D341Med (cell line): ENCODE results near the gene MIF.
A peak's percentile ranks its signal among the peaks of the same experiment; 100 is the strongest.
"Not testable (repeated sequence)": the region's sequence is repeated elsewhere in the genome, so short reads cannot be mapped to it uniquely, and the experiment has no call there.

Experiments used
- DNase-seq: peaks from one replicate; pipeline ENCODE4 v3.0.0; 2012; ENCODE audit warnings: low spot score

Gene MIF

DNA sequence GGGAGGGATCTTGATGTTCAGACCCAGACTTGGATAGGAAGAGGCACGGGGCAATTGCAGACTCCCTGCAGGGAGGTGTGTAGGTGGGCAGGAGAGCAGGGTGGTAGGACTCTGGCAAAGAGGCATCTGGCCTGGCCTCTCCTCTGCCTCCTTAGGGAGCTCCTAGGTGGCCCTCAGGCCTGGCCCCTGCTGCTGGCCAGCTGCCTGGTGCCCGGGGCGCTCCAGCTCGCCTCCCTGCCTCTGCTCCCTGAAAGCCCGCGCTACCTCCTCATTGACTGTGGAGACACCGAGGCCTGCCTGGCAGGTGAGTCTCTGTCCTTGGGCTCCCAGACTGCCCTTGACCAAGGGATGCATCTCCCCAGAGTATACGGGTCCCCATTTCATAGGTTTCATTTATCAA is 16.6 kb upstream of the MIF start:
- DNase-seq: no peak

DNA sequence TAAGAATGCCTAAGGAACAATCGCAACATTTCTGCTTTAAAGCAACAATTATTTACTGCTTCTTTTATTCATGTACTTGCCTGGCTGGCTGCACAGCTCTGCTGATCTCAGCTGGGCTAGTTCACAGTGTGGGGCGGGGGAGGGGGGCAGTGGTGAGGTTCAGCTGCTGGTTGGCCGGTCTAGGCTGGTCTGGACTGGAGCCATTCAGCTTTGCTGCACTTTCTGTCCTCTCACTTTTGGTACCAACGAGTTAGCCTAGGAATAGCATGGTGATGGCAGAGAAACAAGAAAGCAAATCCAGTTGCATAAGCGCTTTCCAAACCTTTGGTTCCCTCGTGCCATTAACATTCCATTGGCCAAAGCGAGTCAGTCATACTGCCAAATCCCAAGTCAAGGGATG is 16.0 kb upstream of the MIF start:
- DNase-seq: no peak

DNA sequence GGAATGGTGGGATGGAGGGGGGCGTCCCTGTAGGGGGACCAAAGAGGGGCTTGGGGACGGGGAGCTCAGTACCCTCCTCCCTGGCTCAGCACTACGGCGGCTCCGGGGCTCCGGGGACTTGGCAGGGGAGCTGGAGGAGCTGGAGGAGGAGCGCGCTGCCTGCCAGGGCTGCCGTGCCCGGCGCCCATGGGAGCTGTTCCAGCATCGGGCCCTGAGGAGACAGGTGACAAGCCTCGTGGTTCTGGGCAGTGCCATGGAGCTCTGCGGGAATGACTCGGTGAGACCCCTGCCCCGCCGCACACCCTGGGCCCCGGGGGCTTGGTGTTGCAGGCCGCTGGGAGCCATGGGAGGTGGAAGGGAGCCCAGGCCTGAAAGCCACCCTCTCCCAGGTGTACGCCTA is 11.8 kb upstream of the MIF start:
- no peak for DNase-seq

DNA sequence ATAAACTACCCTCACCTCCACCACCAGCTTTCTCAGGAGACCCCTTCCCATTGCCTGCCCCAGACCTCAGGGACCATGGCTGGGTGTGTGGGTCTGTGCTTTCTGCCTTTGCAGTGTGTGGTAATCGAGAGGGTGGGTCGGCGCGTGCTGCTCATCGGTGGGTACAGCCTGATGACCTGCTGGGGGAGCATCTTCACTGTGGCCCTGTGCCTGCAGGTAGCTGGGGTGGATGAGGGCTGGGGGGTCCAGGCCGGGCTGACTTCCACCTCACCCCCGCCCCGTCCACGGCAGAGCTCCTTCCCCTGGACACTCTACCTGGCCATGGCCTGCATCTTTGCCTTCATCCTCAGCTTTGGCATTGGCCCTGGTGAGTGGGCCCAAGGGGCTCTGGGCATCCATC is 10.5 kb upstream of the MIF start:
- no peak for DNase-seq

DNA sequence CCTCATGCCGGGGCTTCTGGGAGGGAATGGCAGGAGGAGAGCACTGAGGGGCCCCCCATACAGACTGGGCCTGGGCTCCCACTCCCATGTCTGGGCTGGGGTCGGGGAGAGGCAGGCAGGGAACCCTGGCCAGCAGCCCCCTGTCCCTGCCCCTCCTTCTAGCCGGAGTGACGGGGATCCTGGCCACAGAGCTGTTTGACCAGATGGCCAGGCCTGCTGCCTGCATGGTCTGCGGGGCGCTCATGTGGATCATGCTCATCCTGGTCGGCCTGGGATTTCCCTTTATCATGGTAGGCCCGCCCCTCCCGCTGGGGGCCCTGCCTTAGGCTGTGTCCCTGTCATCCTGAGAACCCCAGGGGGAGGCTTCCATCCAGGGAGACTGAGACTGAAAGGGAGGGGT is 10.0 kb upstream of the MIF start:
- DNase-seq: no peak

DNA sequence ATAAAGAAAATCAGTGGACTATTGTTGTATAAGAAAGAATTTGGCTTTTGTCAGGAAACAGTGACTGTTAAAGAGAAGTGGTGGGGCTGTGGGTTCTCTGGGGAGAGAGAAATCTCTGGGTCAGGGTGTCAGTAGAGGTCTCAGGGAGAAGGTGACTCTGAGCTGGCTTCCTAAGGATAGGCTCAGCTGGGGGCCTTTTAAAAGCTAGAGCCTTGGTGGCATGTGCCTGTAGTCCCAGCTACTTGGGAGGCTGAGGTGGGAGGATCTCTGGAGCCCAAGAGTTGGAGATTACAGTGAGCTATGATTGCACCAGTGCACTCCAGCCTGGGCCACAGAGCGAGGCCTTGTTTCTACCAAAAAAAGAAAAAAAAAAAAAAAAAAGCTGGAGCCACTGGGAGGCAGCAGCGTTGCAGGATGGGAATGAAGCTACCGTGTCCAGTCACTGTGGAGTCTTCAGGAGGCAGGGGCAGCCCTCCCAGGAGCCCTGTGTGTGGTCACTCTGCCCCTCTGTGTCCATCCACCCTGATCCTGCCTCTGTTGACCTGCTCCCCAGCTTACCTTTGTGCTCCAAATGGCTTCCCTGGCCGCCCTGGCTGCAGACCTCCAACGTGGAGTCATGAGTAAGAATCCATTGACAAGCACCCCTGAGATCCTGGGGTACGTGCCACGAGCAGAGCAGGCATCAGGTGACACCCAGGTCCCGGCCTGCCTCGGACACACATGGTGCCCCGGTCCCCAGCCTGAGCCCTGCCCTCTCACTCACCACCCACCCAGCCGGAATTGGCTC is 5.4 kb upstream of the MIF start:
- no peak for DNase-seq

DNA sequence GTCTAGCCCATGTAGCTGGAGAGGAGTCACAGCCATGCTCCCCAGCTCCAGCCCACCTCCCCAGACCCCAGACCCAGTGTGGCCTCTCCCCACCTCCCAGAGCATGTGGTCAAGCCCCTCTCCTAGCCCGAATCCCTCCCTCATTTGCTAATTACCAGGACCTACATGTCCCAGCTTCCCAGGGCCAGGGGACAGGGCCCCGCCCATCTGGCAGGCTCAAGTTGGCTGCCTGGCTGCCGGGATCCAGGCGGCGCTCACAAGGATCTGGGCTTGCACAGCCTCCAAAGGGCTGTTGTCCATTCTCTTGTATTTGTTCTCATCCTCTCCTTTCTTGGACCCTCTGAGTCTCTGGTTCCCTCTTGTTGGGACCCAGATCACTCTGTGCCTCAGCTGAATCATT is 4.6 kb upstream of the MIF start:
- DNase-seq: no peak

DNA sequence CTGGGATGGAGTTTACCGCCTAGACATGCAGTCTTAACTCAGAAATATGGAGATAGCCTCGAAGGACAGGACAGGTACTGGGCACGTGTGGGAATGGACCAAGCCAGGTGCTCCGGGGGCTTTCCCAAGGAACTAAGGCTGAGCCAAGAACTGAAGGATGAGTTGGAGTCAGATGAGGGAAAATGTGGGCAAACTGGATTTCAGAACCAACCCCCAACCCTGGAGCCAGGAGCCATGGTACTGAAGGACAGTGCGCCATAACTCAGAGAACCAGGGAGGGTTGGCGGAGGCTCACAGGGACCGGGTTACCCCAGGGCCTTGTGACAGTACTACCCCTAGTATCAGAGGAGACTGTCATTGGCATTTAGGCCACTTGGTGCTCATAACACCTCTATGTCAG is 2.5 kb upstream of the MIF start:
- DNase-seq: no peak

DNA sequence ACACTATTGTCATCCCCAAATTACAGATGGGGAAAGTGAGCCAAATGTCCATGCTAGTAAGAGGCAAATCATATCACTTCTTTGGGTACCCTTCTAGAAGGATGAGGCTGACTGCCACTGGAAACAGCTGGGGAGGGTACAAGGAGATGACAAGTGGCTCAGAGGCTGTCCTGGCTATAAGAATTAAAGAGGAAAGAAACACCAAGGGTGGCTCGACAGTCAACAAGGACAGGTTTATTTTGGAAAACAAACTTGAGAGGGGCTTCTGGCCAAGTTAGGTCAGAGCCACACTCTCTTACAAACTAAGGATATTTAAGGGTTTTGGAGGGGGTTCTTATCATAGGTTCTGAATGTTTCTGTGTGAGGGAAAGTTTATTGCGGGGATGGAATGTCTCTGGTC is 2.1 kb upstream of the MIF start:
- no peak for DNase-seq

DNA sequence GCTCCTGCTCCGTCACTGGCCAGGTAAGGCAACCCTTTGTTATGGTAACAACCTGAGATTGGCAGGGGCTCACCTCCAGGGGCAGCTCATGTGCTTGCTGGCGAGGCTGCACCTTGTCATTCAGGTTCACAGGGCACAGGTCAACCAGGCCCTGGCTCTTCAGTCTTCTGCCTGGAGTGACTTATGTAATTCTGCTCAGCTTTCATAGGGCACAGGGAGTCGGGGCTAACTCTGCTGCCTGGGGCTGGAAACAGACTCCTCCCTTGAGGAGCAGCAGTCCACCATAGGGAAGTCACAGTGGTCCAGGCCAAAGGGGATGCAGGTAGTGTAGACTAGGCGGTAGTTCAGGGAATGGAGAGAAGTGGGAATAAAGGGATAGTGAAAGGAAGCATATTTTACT is 1.5 kb upstream of the MIF start:
- DNase-seq: no peak

DNA sequence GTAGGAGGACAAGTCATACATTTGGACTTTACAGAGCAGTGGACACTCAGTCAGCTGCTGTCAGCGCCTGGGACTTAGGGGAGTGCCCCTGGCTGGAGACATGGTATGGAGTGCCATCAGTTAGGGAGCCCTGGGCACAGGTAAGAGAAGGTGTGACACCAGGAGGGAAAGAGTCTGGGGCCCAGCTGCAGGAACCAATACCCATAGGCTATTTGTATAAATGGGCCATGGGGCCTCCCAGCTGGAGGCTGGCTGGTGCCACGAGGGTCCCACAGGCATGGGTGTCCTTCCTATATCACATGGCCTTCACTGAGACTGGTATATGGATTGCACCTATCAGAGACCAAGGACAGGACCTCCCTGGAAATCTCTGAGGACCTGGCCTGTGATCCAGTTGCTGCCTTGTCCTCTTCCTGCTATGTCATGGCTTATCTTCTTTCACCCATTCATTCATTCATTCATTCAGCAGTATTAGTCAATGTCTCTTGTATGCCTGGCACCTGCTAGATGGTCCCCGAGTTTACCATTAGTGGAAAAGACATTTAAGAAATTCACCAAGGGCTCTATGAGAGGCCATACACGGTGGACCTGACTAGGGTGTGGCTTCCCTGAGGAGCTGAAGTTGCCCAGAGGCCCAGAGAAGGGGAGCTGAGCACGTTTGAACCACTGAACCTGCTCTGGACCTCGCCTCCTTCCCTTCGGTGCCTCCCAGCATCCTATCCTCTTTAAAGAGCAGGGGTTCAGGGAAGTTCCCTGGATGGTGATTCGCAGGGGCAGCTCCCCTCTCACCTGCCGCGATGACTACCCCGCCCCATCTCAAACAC is 850 bp upstream of the MIF start:
- no peak for DNase-seq

DNA sequence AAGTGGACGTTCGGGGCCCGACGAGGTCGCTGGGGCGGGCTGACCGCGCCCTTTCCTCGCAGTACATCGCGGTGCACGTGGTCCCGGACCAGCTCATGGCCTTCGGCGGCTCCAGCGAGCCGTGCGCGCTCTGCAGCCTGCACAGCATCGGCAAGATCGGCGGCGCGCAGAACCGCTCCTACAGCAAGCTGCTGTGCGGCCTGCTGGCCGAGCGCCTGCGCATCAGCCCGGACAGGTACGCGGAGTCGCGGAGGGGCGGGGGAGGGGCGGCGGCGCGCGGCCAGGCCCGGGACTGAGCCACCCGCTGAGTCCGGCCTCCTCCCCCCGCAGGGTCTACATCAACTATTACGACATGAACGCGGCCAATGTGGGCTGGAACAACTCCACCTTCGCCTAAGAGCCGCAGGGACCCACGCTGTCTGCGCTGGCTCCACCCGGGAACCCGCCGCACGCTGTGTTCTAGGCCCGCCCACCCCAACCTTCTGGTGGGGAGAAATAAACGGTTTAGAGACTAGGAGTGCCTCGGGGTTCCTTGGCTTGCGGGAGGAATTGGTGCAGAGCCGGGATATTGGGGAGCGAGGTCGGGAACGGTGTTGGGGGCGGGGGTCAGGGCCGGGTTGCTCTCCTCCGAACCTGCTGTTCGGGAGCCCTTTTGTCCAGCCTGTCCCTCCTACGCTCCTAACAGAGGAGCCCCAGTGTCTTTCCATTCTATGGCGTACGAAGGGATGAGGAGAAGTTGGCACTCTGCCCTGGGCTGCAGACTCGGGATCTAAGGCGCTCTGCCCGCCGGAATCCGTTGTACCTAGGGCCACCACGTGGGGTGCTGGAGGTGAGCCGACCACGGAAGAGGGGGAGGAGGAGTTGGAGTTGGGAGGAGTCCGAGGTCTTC is 771 bp downstream of the MIF start:
- peak; percentile 85 for DNase-seq

DNA sequence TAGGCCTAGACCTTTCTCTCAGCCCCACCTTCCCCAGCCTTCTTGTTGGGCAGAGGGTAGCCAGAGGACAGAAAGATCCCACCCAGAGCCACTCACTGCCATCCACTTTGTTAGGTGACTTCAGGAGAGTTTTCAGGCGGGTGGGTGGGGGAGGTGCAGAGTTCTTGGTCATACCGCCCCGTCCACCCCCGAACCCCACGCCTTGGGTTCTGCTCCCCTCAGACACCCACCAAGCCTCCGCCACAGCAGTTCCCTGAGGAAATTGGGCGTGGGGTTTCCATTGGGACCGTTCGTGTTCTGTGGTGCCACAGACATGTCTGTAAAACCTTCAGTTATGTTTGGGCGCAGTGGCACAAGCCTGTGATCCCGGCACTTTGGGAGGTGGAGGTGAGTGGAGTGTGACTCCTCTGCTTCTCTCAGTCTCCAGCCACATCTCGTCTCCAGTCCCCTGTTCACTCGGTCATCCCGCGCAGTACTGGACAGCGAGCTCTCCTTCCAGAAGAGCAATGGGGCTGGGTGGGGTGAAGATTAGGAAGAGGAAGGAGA is 1.5 kb downstream of the MIF start:
- no peak for DNase-seq

DNA sequence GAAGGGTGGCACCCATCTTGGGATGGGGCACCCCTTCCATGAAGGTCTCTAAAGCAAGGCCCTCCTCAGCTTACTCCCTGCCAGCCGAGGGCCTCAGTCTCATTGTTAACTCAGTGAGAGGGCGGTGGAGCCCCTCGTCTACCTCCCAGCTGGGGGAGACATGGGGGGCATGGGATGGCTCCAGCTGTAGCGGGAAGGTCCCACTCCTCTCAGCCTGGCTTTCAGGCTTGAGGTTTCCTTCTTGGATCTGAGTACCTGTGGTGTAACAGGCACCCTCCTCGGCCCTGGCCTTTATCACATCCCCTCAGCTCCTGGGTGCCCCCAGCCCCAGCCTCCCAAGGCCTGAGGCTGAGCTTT is 2.0 kb downstream of the MIF start:
- DNase-seq: no peak

DNA sequence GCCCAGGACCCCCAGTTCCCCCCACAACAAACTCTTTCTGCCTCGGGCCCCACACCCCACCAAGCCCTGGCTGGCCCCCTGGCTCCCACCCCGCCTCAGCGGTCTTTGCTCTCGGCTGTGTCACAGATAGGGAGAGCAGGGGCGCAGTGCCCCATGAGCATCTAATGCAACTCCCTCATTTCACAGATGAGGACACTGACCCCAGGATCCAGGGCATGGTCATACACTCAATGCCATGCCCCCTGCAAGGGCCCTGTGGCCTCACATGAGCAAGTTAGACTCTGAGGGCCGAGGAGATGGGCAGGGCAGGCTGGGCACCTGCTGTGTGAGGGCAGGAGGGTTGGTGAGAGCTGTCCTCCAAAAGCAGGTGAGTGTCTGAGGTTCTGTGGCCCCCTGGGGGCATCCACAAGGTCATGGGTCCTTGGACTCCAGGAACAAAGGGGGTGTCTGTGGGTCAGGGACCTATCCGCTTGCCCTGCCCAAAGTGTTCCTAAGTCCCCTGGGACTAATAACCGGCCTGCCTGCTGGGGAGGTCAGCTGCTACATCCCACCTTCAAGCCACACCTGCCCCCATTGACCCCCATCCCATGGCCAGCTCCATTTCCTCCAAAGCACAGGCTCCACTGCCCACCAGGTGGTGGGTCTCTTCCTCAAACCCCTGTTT is 2.5 kb downstream of the MIF start:
- no peak for DNase-seq

DNA sequence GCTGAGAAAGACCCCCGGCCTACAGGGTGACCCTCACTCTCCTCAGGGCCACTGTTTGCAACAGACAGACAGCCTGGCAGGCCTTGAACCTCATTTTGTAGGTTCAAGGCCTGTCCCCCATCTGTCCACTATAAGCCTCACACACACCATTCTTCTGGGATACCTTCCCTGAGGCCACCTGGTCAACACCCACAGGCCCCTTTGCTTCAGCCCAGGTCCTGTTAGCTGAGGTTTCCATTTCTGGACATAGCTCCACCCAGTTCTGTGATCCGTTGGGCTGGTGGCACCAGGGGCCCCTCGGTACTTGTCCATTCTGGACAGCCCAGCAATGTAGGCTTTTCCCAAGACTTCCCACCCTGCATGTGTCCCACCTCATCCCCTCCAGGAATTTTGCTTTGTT is 3.1 kb downstream of the MIF start:
- DNase-seq: no peak

DNA sequence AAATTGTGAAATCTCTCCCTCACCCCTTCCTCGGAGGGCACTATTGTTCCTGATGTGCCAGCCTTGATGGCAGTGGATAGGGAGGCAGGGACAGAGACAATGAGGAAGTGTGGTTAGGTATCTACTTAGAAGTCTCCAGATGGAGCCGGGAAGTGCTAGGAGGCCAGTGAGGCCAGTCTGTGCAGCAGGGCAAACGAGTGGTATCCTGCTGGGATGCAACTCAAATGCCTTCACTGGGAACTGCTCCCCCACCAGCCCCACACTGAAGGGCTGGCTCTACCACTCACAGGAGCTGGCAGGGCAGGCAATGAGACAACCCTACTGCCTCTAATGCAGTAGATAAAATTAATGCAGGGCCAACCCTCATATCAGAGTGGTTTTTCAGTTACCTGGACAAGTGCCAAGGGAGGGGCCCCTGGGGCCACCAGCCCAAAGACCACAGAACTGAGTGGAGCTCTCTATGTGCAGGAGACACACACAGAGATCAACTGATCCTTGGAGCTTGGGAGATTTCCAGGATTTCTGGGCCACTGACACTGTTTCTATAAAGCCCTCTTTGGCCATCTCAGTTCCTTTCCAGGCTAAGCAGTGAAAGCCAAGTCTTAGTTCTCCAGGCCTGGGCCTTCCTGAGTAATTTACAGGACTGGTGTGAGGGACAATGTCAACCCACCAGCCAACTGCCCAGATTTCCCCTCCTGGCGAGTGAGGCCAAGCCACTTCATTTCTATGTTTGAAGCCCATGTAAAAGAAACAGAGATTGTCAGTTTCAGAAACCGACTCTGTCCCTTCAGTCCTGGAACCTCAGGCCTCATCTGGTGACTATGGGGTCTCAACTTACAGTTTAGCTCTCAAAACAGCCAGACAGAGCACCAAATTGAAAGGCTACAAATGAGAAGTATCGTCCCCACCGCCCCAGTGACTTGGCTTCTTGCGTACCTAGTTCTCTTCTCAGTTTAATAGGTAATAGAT is 4.1 kb downstream of the MIF start:
- no peak for DNase-seq

DNA sequence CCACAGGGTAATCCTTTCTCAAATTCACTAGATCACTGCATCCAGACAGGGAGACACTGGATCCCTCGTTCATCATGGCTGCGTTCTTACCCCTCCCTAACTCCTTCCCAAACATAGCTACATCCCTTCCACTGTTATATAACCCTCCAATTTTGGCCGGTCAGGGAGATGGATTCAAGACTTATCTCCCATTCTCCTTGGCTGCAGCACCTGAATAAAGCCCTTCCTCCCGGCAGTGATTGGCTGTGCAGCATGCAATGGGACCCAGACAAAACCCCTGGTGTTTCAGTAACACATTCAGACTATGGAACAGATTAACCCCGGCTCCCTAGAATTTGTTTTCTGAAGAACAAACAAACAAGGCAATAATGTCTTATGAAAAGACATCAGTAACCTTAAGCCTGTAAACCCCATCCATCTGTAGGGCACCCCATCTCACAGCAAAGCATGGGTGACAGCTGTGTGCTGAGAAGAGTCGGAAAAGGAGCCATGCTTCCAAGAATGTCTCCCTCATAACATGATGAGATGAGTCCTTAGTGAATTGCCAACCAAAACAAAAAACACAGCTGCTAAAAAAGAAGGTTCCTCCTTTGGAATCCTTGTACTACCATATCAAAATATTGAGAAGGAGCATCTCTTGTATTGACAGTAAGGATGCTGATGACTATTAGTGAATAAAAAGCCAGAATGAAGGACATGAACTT is 5.0 kb downstream of the MIF start:
- DNase-seq: no peak

DNA sequence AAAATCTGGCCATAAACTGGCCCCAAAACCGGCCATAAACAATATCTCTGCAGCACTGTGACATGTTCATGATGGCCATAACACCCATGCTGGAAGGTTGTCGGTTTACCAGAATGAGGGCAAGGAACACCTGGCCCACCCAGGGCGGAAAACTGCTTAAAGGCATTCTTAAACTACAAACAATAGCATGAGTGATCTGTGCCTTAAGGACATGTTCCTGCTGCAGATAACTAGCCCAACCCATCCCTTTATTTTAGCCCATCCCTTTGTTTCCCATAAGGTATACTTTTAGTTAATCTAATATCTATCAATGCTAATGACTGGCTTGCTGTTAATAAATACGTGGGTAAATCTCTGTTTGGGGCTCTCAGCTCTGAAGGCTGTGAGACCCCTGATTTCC is 6.0 kb downstream of the MIF start:
- not testable (repeated sequence) for DNase-seq

DNA sequence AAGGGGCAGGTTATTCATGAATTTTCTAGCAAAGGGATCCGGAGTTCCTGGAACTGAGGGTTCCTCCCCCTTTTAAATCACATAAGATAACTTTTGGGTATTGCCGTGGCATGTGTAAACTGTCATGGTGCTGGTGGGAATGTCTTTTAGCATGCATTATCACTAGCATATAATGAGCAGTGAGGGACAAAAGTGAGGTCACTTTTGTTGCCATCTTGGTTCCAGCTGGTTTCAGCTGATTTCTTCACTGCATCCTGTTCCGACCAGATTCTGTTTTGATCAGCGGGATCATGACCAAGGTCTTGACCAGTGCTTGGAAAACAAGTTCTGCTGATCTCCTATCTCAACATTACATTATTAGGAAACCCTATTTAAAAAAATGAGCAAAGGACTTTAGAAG is 7.4 kb downstream of the MIF start:
- no peak for DNase-seq
